GM10266 (cell line): ENCODE measurements around the gene ADAM12.

Experiments used
- DNase-seq: peaks from one replicate; pipeline ENCODE4 v3.0.0; 2012; ENCODE audit errors: extremely low spot score
- TF ChIP-seq, protein P1 (sequence below): IDR thresholded peaks from 2 replicates; pipeline ENCODE4 v1.5.1; 2012; ENCODE audit warnings: mild to moderate bottlenecking, low read depth; ENCODE audit not compliant: control insufficient read depth, insufficient read depth; ENCODE audit errors: missing control alignments

ADAM12 gene

DNA sequence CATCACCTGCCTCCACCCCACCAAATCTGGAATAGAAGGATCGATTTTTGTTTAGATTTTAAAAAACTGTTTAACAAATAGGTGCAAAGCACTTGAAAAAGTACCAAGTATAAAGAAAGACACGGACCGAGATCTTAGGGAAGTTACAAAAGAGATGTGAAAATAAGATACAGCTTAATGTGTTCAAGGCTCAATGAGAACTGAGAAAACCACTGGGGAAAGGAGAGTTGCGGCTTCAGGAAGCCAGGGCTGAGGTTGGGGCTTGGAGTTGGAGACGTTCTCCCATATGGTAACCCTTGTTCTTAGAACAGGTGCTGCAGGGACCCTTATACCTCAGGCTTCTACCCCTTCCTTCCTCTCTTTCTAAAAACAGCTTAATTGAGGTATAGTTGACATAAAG lies 351.8 kb downstream of the ADAM12 start:
- DNase-seq, result no peak
- TF ChIP-seq, protein P1, sequence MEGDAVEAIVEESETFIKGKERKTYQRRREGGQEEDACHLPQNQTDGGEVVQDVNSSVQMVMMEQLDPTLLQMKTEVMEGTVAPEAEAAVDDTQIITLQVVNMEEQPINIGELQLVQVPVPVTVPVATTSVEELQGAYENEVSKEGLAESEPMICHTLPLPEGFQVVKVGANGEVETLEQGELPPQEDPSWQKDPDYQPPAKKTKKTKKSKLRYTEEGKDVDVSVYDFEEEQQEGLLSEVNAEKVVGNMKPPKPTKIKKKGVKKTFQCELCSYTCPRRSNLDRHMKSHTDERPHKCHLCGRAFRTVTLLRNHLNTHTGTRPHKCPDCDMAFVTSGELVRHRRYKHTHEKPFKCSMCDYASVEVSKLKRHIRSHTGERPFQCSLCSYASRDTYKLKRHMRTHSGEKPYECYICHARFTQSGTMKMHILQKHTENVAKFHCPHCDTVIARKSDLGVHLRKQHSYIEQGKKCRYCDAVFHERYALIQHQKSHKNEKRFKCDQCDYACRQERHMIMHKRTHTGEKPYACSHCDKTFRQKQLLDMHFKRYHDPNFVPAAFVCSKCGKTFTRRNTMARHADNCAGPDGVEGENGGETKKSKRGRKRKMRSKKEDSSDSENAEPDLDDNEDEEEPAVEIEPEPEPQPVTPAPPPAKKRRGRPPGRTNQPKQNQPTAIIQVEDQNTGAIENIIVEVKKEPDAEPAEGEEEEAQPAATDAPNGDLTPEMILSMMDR, result no peak

DNA sequence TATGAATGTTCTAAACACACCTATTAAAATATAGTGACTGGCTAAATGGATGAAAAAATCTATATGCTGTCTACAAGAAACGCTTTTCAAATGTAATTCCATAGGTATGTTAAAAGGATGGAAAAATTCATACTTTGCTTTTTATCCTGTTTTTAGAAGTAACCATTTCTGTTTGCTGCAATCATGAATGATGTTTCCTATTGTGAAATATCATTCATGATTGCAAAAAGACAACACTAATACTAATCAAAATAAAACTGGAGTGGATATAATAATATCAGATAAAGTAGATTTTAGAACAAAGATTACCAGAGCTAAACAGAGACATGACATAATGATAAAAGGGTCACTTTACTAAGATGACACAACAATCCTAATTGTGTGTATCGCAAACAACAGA lies 353.7 kb downstream of the ADAM12 start:
- TF ChIP-seq, protein P1, result no peak
- DNase-seq, result no peak

DNA sequence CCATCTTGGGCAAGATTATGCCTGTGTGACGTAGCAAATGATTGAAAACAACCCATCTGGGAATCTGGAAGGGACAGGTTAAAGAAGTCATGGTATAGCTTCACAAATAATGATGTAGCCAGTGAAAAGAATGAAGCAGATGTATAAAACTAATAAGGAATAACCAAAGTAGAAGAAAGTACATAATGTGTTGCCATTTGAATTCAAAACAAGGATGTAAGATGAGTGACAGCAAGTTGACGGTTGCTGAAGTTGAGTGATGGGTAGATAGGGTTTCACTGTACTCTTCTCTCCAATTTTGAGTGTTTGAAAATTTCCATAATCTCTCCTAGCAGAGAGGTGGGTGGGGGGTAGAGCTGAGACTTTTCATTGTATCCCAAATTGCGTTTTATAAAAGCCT lies 358.3 kb downstream of the ADAM12 start:
- no peak for DNase-seq
- TF ChIP-seq, protein P1, result no peak

DNA sequence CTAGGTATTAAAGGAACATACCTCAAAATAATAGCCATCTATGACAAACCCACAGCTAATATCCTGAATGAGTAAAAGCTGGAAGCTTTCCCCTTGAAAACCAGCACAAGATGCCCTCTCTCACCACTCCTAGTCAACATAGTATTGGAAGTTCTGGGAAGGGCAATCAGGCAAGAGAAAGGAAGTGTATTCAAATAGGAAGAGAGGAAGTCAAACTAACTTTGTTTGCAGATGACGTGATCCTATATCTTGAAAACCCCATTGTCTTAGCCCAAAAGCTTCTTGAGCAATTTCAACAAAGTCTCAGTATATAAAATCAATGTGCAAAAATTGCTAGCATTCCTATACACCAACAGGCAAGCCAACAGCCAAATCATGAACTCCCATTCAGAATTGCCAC lies 360.6 kb downstream of the ADAM12 start:
- no peak for DNase-seq
- TF ChIP-seq, protein P1, result no peak

DNA sequence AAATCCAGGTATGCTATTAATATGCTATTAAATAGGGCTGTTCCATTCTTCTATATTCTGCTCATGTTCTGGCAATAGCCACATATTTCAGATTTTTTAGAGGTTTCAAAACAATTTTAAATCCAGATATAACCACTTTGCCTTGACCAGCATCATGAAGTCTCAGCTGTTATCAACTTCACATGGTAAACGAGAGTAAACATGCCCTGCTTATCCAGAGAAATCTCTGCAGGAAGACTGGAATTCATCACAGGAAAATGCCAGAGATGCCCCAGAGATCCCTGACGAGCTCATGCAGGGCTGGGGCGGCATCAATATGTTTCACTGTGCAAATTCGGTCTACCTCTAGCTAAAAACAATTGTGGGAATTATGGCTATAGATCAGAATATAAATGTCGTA lies 365.4 kb downstream of the ADAM12 start:
- no peak for DNase-seq
- TF ChIP-seq, protein P1, result no peak

DNA sequence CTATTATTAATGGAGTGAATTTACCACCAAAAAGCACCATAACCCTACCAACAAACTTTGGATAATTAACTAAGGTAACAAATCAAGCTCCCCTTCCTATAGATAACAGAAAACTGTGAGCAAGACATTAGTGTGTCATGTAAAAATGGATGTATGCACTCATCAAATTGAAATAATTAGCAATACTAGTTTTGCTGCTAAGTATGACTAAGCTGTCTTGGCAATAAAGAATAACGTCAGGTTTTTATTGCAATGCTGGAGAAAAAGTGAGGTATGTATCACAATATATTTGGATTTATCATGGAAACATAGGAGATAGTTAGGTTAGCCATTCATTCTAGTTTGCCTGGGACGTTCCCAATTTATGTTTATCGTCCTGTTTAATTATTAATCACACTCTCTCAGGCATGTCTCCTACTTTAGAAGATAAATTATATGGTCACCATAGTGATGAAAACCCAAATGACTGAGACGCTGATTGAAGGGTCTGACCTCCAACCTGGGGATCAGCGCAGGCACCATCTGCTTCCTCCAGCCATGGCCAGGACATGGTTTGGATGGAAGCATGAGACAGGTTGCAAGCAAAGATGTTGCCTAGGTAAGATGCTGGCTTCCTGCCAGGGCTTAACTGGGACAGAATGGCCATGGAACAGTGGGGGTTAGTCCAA lies 366.3 kb downstream of the ADAM12 start:
- TF ChIP-seq, protein P1, result no peak
- DNase-seq, result no peak

DNA sequence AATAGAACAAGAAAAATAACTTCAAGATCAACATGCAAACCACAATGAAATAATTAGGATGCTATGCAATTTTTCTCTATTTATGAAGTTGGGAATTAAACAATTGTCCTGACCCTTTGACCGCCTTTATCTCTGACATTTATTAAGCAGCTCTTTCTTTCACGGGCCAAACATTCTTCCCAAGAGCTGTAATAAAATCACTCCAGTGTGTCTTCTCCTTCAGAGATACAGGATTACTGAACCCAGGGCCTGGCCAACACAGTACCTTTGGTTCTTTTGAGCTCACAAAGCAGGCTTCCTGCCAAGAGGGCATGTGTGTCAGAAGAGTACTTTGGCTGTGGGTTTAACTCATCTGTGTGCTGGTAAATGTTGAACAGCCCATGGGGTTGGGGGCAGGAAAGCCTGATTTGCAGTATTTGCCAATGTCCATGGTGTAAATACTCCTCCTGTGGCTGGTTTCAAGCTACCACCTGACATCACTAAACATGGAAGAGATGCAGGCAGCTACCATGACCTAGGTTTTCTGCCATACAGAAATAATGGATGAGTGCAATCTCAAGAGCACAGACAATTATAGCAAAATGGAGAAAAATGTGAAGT lies 370.2 kb downstream of the ADAM12 start:
- TF ChIP-seq, protein P1, result no peak
- DNase-seq, result no peak
